Spleen (tissue), 7 donors: ENCODE measurements around the gene RRP7A.
A peak's percentile ranks its signal among the peaks of the same experiment; 100 is the strongest.
"Not testable (repeated sequence)": the region's sequence is repeated elsewhere in the genome, so short reads cannot be mapped to it uniquely, and the experiment has no call there.

Source experiments
- POLR2A ChIP-seq, 3 donors: fragments of 450-650 bp; IDR thresholded peaks; one replicate each; pipeline ENCODE4 v1.5.1; 2017; ENCODE audit warnings: antibody characterized with exemption in 3 of 3, mild to moderate bottlenecking in 1 of 3
- POLR2AphosphoS5 ChIP-seq, 3 donors: sonication (generic); formaldehyde crosslinking; IDR thresholded peaks; one replicate each; pipeline ENCODE4 v1.5.1; 2017; ENCODE audit warnings: antibody characterized with exemption in 3 of 3
- TF ChIP-seq, protein P1 (sequence below), 11 experiments: fragments of 200-600 bp in 7 of 11; fragments of 450-650 bp in 4 of 11; sonication (generic) in 4 of 11; IDR thresholded peaks in 8 of 11; conservative IDR thresholded peaks in 3 of 11; 1 replicate in 7 of 11; 2 replicates in 4 of 11; pipeline versions ENCODE4 v1.4.0 to v1.8.0; 2016 to 2021; ENCODE audit warnings: antibody characterized with exemption in 11 of 11, inconsistent platforms in 4 of 11, mild to moderate bottlenecking in 1 of 11
- donor health status: DM: no; HTN: no; CAD: no; lungs with moderate emphysema.
- donor health status: DM: no; HTN: no; CAD: no.
- donor health status: DM: no; HTN: no; CAD: no.

DNA sequence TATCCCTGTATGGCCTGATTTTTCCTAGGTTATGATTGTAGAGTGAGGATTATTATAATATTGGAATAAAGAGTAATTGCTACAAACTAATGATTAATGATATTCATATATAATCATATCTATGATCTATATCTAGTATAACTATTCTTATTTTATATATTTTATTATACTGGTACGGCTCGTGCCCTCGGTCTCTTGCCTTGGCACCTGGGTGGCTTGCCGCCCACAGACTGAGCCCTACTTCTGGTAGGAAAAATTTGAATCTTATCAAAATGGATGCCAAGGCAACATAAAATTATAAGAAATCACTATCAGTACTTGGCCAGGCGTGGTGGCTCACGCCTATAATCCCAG lies 32.7 kb upstream of the RRP7A start:
- TF ChIP-seq, protein P1, sequence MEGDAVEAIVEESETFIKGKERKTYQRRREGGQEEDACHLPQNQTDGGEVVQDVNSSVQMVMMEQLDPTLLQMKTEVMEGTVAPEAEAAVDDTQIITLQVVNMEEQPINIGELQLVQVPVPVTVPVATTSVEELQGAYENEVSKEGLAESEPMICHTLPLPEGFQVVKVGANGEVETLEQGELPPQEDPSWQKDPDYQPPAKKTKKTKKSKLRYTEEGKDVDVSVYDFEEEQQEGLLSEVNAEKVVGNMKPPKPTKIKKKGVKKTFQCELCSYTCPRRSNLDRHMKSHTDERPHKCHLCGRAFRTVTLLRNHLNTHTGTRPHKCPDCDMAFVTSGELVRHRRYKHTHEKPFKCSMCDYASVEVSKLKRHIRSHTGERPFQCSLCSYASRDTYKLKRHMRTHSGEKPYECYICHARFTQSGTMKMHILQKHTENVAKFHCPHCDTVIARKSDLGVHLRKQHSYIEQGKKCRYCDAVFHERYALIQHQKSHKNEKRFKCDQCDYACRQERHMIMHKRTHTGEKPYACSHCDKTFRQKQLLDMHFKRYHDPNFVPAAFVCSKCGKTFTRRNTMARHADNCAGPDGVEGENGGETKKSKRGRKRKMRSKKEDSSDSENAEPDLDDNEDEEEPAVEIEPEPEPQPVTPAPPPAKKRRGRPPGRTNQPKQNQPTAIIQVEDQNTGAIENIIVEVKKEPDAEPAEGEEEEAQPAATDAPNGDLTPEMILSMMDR (IDR thresholded peaks at IDR 0.05 in 8 of 11, conservative IDR thresholded peaks at IDR 0.05 in 3 of 11) = peak in 3 of 11 experiments; percentile 3 to 53 (median 15)
- not testable (repeated sequence) for TF ChIP-seq POLR2A, POLR2AphosphoS5 (IDR thresholded peaks at IDR 0.05)
